Measurements from ENCODE around the gene PAPOLB. TPM values are rescaled to one million over a fixed set of nuclear protein-coding genes. Genes with fewer than 3 reads are reported as not detected.

The PAPOLB gene
- total RNA-seq, 2 donors from 2014 or later: not detected

- no peaks in the 10 kb centered on the region for H3K36me3 Mint-ChIP-seq
- no peak for DNase-seq (ENCODE audit: low spot score in 2 of 2)
- no peak overlapping the region for H3K27ac Mint-ChIP-seq
- no peak for ATAC-seq
- H3K9me3 Mint-ChIP-seq: no peaks in the 10 kb centered on the region
These were observed 20.6 kb upstream of the PAPOLB start for GRCh38 chr7:4882169-4883032.

GRCh38 chr7:4880218-4880617, 18.4 kb upstream of the PAPOLB start:
- no peaks in the 10 kb centered on the region for H3K9me3 Mint-ChIP-seq
- no peak for DNase-seq (ENCODE audit: low spot score in 2 of 2)
- no peaks in the 10 kb centered on the region for H3K36me3 Mint-ChIP-seq
- no peak overlapping the region for H3K27ac Mint-ChIP-seq
- ATAC-seq: no peak

- Mint-ChIP-seq H3K27ac (no peak overlapping the region), H3K9me3 (no peaks in the 10 kb centered on the region), H3K36me3 (no peaks in the 10 kb centered on the region)
- DNase-seq (ENCODE audit: low spot score in 2 of 2) (no peak), ATAC-seq (no peak)
These were observed 17.7 kb upstream of the PAPOLB start for GRCh38 chr7:4879396-4880081.

GRCh38 chr7:4878336-4879335, 16.8 kb upstream of the PAPOLB start:
- Mint-ChIP-seq H3K27ac (no peak overlapping the region), H3K36me3 (no peaks in the 10 kb centered on the region), H3K9me3 (no peaks in the 10 kb centered on the region)
- no peak for ATAC-seq
- DNase-seq (ENCODE audit: low spot score in 2 of 2): no peak

- Mint-ChIP-seq H3K9me3 (no peaks in the 10 kb centered on the region), H3K27ac (no peak overlapping the region), H3K36me3 (no peaks in the 10 kb centered on the region)
- ATAC-seq (no peak), DNase-seq (ENCODE audit: low spot score in 2 of 2) (no peak)
These were observed 14.8 kb upstream of the PAPOLB start for GRCh38 chr7:4876586-4876985.

GRCh38 chr7:4875391-4875790, 13.6 kb upstream of the PAPOLB start:
- ATAC-seq: no peak
- H3K27ac Mint-ChIP-seq: no peak overlapping the region
- DNase-seq (ENCODE audit: low spot score in 2 of 2): no peak
- H3K36me3 Mint-ChIP-seq: no peaks in the 10 kb centered on the region
- H3K9me3 Mint-ChIP-seq: no peaks in the 10 kb centered on the region

GRCh38 chr7:4873071-4873944, 11.5 kb upstream of the PAPOLB start:
- DNase-seq (ENCODE audit: low spot score in 2 of 2) (no peak), ATAC-seq (no peak)
- Mint-ChIP-seq H3K9me3 (no peaks in the 10 kb centered on the region), H3K27ac (no peak overlapping the region), H3K36me3 (no peaks in the 10 kb centered on the region)

- no peaks in the 10 kb centered on the region for H3K9me3 Mint-ChIP-seq
- no peak overlapping the region for H3K27ac Mint-ChIP-seq
- H3K36me3 Mint-ChIP-seq: no peaks in the 10 kb centered on the region
- ATAC-seq (no peak), DNase-seq (ENCODE audit: low spot score in 2 of 2) (no peak)
These were observed 10.3 kb upstream of the PAPOLB start for GRCh38 chr7:4871930-4872675.

- no peak for DNase-seq (ENCODE audit: low spot score in 2 of 2)
- H3K36me3 Mint-ChIP-seq: no peaks in the 10 kb centered on the region
- no peaks in the 10 kb centered on the region for H3K9me3 Mint-ChIP-seq
- no peak overlapping the region for H3K27ac Mint-ChIP-seq
- ATAC-seq: peak in 1 of 2 donors; percentile 18
These were observed 9.3 kb upstream of the PAPOLB start for GRCh38 chr7:4871056-4871680.

GRCh38 chr7:4868493-4868892, 6.7 kb upstream of the PAPOLB start:
- no peak overlapping the region for H3K27ac Mint-ChIP-seq
- no peak for DNase-seq (ENCODE audit: low spot score in 2 of 2)
- no peak for ATAC-seq
- peaks cover 0 to 7% of the 10 kb centered on the region in 2 donors for H3K9me3 Mint-ChIP-seq
- H3K36me3 Mint-ChIP-seq: no peaks in the 10 kb centered on the region

GRCh38 chr7:4866528-4867496, 5.0 kb upstream of the PAPOLB start:
- H3K36me3 Mint-ChIP-seq: peaks cover 8% of the 10 kb centered on the region in 2 donors
- H3K9me3 Mint-ChIP-seq: peaks cover 7 to 13% of the 10 kb centered on the region in 2 donors
- no peak for ATAC-seq
- no peak for DNase-seq (ENCODE audit: low spot score in 2 of 2)
- no peak overlapping the region for H3K27ac Mint-ChIP-seq

- Mint-ChIP-seq H3K27ac (no peak overlapping the region), H3K36me3 (peaks cover 8% of the 10 kb centered on the region in 2 donors), H3K9me3 (peaks cover 7 to 16% of the 10 kb centered on the region in 2 donors)
- DNase-seq (ENCODE audit: low spot score in 2 of 2) (no peak), ATAC-seq (no peak)
These were observed 326 bp upstream of the PAPOLB start for GRCh38 chr7:4862156-4862555.

GRCh38 chr7:4861227-4861626, 603 bp downstream of the PAPOLB start:
- Mint-ChIP-seq H3K9me3 (peaks cover 7 to 16% of the 10 kb centered on the region in 2 donors), H3K36me3 (peaks cover 8% of the 10 kb centered on the region in 2 donors), H3K27ac (no peak overlapping the region)
- no peak for DNase-seq (ENCODE audit: low spot score in 2 of 2)
- ATAC-seq: no peak

GRCh38 chr7:4857189-4857588, 4.6 kb downstream of the PAPOLB start:
- no peaks in the 10 kb centered on the region for H3K36me3 Mint-ChIP-seq
- H3K9me3 Mint-ChIP-seq: peaks cover 0 to 3% of the 10 kb centered on the region in 2 donors
- no peak overlapping the region for H3K27ac Mint-ChIP-seq
- DNase-seq (ENCODE audit: low spot score in 2 of 2) (no peak), ATAC-seq (no peak)

All from activated naive CD4-positive, alpha-beta T cell treated with anti-CD3 and anti-CD28 coated beads, Interleukin-2, amount 50 U/mL, for 72 hours (primary cell).